GM19324 (cell line): ENCODE results near the gene NEO1.

Source experiments
- ATAC-seq: cut with Tn5 transposase; IDR thresholded peaks from one replicate; pipeline ENCODE4 v1.9.1; 2021; ENCODE audit warnings: mild to moderate bottlenecking, moderate library complexity; ENCODE audit not compliant: unreplicated experiment, low FRiP score

NEO1 gene

GRCh38 chr15:73030122-73030679 is 22.1 kb upstream of the NEO1 start:
- ATAC-seq: no peak

DNA sequence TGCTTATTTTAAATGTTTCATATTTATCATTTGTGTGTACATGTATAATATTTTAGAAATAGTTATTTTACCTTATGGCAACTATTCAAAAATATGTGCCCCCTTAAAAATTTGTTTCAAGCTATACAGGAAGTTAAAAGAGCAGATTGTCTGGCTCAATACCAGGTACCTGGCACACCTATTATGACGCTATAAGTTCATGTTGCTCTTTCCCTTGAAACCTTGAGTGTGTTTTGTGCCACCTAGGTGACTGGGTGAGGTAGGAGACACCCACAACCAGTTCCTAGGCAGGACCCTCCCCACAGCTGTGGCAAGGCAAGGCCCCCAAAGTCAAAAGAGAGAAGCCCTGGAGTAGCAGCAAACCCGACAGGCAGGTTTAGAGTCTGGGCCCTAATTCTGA is 20.6 kb upstream of the NEO1 start:
- no peak for ATAC-seq

DNA sequence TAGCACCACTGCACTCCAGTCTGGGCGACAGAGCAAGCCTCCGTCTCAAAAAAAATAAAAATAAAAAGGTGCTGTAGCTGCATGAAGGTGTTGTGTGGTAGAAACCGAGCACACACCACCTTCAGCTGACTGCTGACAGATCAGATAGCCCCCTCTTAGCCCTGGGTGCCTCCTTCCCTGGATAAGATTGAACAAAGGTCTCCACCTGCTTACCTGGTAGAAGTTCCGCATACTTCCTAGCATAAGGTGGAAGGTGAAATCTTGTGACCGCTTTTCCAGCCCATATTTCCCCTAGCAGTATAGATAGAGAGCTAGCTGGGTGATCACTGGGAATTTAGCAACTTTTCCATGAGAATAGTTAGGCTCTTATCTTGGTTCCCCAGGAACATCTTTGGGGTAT is 18.7 kb upstream of the NEO1 start:
- ATAC-seq: no peak

DNA sequence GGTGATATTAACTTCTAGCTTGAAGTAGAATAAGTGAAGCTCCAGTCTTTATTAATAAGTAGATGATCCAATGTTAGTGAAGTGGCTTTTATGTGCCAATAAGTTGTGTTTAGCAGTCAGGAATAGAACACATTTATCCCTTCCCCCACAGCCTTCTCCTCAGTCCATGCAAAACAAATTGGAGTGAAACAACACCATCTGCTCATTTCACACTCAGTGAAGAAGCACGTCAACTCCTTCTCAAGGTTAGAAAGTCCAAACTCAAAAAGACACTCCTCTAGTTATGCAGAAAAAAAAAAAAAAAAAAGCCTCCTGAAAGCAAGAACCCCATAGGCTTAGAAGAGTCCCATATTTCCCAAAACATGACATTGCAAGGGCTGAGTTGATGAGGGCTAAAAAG is 18.0 kb upstream of the NEO1 start:
- no peak for ATAC-seq

- no peak for ATAC-seq
Observed at GRCh38 chr15:73035221-73035620, 17.0 kb upstream of the NEO1 start.

GRCh38 chr15:73038220-73038619 is 14.0 kb upstream of the NEO1 start:
- no peak for ATAC-seq

- no peak for ATAC-seq
Observed at GRCh38 chr15:73046073-73046472, 6.2 kb upstream of the NEO1 start.

GRCh38 chr15:73047882-73048281 is 4.4 kb upstream of the NEO1 start:
- no peak for ATAC-seq

- ATAC-seq: no peak
Observed at GRCh38 chr15:73048624-73049295, 3.5 kb upstream of the NEO1 start.

GRCh38 chr15:73049564-73050215 is 2.6 kb upstream of the NEO1 start:
- ATAC-seq: no peak

- no peak for ATAC-seq
Observed at GRCh38 chr15:73050561-73051295, 1.5 kb upstream of the NEO1 start.

- no peak for ATAC-seq
Observed at GRCh38 chr15:73051391-73051806, 864 bp upstream of the NEO1 start.

- ATAC-seq: peak; percentile 2
Observed at GRCh38 chr15:73052653-73053397, 562 bp downstream of the NEO1 start.

DNA sequence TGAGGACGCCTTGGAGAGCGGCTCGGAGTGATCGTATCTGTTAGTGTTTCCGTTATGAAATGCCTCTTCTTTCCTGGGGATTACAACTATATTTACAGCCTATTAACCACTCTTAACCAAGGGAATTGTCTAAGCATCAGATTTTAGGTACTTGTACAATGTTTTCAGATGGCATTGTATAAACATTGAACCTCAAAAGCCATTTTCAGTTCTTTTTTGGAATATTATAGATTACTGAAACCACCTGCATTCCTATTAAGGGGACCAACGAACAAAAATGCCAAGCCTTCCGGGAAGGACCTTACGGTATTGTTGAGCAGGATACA is 1.1 kb downstream of the NEO1 start:
- ATAC-seq: no peak

DNA sequence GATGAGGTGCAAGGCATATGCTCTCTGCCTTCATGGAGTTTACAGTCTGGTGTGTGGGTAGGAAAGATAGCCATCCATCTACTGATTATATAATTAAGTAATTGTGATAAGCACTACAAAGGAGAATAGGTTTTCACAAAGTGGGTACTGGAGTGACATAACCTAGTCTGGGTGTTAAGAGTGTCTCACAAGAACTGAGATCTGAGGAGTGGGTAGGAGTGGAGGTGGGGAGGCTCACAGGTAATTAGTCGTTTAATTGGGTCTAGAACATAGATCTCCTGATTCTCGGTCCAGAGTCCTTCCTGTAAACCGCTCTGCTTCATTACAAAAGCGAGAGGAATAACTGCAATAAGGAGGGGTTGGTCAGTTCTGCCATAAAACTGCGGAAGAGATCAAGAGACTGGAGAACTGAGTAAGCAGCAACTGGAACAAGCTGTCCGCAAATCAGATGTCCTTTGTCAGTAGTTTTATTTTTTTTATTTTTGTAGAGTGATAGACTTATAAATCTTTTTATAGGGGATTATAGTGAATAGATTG is 2.2 kb downstream of the NEO1 start:
- no peak for ATAC-seq

DNA sequence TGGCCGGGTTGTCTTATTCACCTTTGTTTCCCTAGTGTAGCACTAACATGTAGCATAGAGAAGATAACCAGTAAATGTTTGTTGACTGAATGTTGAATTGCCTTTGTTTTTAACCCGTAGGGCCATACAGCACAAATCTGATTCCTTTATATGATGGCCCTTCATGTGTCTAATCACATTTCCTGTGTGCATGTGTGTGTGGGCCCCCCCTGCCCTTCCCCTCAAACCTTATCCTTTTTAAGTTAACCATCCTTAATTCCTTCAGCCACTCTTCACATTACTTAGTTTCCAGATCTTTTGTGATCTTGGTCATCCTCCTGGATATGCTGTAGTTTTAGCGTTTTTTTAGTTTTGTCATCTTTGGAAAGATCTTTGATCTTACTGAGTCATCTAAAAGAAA is 4.2 kb downstream of the NEO1 start:
- no peak for ATAC-seq

- ATAC-seq: no peak
Observed at GRCh38 chr15:73058437-73058836, 6.2 kb downstream of the NEO1 start.

GRCh38 chr15:73065114-73065513 is 12.9 kb downstream of the NEO1 start:
- no peak for ATAC-seq

GRCh38 chr15:73069109-73069508 is 16.8 kb downstream of the NEO1 start:
- no peak for ATAC-seq

- no peak for ATAC-seq
Observed at GRCh38 chr15:73072894-73073293, 20.6 kb downstream of the NEO1 start.

DNA sequence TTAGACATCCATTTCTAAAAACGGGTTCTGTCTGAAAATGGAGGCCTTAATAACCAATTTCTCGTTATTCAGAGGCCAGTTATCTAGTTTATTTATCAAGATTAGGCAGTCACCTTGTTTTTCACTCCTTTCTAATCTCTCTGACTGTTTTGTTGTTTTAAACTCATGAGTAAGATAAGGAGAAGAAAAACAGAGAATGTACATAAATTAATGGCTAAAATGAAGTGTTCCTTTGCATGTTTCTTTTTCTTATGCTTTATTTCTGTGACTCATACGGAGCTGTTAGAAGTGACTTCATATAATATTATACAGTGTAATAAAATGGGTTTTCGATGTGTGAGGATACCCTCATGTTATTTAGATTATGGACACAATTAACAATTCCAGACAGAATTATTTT is 22.0 kb downstream of the NEO1 start:
- ATAC-seq: no peak
